Progenitor cell of endocrine pancreas (in vitro differentiated cells): Measurements from ENCODE around the gene MPP1. TPM values are rescaled to one million over a fixed set of nuclear protein-coding genes. Genes with fewer than 3 reads are reported as not detected.

Experiments
- DNase-seq: peaks from one replicate; pipeline ENCODE4 v3.0.0; 2021; ENCODE audit warnings: low spot score; ENCODE audit not compliant: unreplicated experiment
- H3K27ac Mint-ChIP-seq: 2 replicates; pipeline ENCODE4 v1.8.0; 2021; ENCODE audit warnings: mild to moderate bottlenecking, moderate library complexity, mixed read lengths
- H3K27me3 Mint-ChIP-seq: 2 replicates; pipeline ENCODE4 v1.8.0; 2021; ENCODE audit warnings: mixed read lengths
- H3K36me3 Mint-ChIP-seq: 2 replicates; pipeline ENCODE4 v1.8.0; 2022; ENCODE audit warnings: mixed read lengths; ENCODE audit not compliant: insufficient read depth
- H3K4me1 Mint-ChIP-seq: 2 replicates; pipeline ENCODE4 v1.8.0; 2021; ENCODE audit warnings: low read depth, mixed read lengths
- H3K4me3 Mint-ChIP-seq: 2 replicates; pipeline ENCODE4 v1.8.0; 2021; ENCODE audit warnings: low read depth, mild to moderate bottlenecking, moderate library complexity, mixed read lengths
- H3K9me3 Mint-ChIP-seq: 2 replicates; pipeline ENCODE4 v1.8.0; 2021; ENCODE audit warnings: low read depth, mixed read lengths
- total RNA-seq: library from RNA; stranded (reverse); gene quantifications from 2 replicates; pipeline ENCODE4 v1.2.1, GENCODE V29; 2021
- TF ChIP-seq, protein P1 (sequence below): fragments of 200-600 bp; sonication (generic); IDR thresholded peaks from one replicate; pipeline ENCODE4 v1.5.0; 2021; ENCODE audit warnings: antibody characterized with exemption, mild to moderate bottlenecking; ENCODE audit not compliant: unreplicated experiment

MPP1 gene
- total RNA-seq, 1 donor from 2014 or later: 4.9 TPM

DNA sequence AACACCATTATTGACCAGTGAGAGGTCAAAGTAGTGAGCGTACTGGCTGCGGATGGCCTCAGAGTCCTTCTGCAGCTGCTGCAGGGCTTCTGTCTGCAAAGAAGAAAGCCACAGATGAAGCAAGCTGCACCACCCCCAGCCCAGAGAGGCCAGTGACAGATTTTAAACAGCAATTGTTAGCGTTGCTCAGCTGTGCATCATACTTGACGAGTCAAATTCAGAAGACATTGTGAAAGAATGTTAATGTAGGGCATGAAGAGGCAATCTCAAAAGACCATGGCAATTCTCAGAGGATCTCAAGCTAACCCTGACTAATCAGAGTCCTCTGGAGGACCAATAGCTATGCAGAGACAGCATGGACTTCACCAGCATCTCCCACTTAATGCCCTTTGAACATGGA lies 26.0 kb downstream of the MPP1 start:
- Mint-ChIP-seq H3K4me1 (no peaks in the 10 kb centered on the region), H3K27me3 (no peaks in the 10 kb centered on the region), H3K36me3 (peaks cover 16% of the 10 kb centered on the region), H3K4me3 (no peak overlapping the region), H3K27ac (no peak overlapping the region), H3K9me3 (peaks cover 20% of the 10 kb centered on the region)
- DNase-seq: no peak
- TF ChIP-seq, protein P1, sequence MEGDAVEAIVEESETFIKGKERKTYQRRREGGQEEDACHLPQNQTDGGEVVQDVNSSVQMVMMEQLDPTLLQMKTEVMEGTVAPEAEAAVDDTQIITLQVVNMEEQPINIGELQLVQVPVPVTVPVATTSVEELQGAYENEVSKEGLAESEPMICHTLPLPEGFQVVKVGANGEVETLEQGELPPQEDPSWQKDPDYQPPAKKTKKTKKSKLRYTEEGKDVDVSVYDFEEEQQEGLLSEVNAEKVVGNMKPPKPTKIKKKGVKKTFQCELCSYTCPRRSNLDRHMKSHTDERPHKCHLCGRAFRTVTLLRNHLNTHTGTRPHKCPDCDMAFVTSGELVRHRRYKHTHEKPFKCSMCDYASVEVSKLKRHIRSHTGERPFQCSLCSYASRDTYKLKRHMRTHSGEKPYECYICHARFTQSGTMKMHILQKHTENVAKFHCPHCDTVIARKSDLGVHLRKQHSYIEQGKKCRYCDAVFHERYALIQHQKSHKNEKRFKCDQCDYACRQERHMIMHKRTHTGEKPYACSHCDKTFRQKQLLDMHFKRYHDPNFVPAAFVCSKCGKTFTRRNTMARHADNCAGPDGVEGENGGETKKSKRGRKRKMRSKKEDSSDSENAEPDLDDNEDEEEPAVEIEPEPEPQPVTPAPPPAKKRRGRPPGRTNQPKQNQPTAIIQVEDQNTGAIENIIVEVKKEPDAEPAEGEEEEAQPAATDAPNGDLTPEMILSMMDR: no peak

DNA sequence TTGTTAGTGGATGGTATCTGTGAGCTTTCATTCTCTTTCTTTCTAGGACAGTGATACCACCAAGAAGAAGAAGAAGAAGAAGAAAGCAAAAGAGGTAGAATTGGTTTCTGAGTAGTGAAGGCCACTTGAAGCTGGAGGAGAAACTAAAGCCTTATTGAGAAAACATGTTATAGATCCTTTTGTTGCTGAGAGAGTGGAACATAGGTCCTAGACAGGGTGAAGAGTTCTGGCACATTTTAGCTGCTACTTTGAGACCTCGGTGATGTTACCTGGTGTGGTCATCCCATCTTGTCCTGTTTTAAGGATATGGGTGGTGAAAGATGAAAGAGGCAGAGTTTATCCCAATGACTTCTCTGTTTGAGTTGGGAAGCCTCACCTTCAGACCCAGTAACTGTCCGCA lies 28.5 kb downstream of the MPP1 start:
- Mint-ChIP-seq H3K36me3 (peaks cover 28% of the 10 kb centered on the region), H3K4me1 (no peaks in the 10 kb centered on the region), H3K4me3 (no peak overlapping the region), H3K9me3 (peaks cover 25% of the 10 kb centered on the region), H3K27me3 (no peaks in the 10 kb centered on the region), H3K27ac (no peak overlapping the region)
- no peak for DNase-seq
- TF ChIP-seq, protein P1: no peak

DNA sequence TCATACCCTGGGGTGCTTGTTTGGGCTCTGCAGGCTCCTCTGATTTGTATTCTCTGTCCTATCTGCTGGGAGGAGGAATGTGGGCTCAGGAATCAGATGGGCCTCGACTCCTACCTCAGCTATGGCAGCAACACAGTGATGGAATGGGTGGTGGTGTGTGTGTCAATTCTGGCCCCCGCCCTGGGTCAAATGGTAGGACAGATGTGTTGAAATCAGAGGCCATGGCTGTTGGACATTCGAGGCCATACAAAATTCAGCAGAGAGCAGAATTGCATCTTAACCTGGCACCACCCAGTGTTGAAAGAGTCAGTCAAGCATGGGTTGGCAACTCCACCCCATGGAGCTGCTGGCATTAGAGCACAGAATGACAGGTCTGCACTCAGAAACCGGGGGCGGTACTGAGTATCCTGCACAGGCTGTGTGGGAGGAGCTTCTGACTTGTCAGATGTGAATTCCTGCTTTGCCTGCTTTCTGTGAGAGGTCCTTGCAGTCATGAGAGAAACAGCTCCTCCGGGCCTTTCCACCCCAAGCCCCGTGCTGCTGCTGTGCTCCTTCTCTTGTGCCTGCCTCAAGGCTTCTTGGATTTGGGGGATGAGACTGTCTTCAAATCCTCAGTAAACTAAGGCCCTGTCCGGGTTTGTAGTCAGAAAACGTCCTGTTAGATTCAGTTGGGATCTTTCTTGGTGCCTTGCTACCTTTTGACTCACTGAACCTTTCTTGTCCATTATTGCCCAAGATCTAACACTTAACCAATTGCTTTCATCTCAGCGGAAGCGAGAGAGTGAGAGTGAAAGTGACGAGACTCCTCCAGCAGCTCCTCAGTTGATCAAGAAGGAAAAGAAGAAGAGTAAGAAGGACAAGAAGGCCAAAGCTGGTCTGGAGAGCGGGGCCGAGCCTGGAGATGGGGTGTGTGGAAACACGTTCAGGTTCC lies 29.6 kb downstream of the MPP1 start:
- Mint-ChIP-seq H3K27me3 (no peaks in the 10 kb centered on the region), H3K4me1 (no peaks in the 10 kb centered on the region), H3K36me3 (peaks cover 36% of the 10 kb centered on the region), H3K9me3 (peaks cover 31% of the 10 kb centered on the region), H3K27ac (no peak overlapping the region), H3K4me3 (no peak overlapping the region)
- TF ChIP-seq, protein P1: no peak
- no peak for DNase-seq

DNA sequence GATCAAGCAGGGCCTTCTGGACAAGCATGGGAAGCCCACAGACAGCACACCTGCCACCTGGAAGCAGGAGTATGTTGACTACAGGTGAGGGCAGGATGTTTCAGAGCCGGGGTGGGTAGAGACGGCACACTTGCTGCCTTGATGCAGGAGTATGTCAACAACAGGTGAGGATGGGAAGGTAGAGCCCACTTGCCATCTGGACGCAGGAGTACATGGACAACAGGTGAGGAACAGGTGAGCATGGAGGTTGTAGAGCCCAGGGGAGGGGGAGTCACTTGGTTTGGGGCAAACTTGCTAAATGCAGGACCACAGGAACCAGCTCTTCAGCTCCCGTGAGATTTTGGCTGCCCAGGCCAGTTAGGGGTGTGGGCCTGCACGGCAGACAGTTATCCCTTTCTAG lies 30.7 kb downstream of the MPP1 start:
- H3K4me1 Mint-ChIP-seq: no peaks in the 10 kb centered on the region
- DNase-seq: no peak
- H3K4me3 Mint-ChIP-seq: no peak overlapping the region
- H3K9me3 Mint-ChIP-seq: peaks cover 33% of the 10 kb centered on the region
- H3K27ac Mint-ChIP-seq: no peak overlapping the region
- peaks cover 39% of the 10 kb centered on the region for H3K36me3 Mint-ChIP-seq
- TF ChIP-seq, protein P1: no peak
- H3K27me3 Mint-ChIP-seq: no peaks in the 10 kb centered on the region

DNA sequence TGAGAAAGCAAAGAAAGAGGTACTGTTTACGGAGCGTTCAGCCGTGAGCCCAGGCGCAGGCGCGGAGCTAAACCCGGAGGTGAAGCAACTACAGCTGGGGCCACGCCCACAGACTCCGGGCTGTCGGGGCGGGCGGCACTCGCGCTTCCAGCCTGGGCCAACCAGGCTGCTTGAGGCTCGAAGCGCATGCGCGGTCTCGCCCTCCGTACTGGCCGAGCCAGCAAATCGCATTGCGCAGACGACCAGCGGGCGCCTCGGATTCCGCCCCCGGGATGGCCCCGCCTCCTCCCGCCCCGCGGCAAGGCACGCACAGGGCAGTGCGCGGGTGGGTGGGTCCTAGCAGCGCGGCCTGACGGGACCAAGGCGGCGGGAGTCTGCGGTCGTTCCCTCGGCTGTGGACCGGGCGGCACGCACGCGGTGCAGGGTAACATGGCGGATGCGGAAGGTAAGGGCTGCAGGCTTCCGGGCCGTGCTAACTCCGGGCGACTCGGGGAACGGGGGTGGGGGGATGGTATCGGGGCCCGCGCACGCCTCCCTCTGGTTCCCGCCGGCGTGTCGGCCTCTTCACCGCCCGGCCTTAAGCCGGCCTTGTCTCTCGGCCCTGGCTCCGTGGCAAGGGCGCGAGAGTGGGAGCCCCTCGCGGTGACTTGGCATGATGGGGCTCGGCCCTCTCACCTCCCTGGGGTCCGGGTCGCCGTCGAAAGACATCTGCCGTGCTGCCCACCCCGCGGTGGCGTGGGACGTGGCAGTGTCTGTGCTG lies 42.6 kb downstream of the MPP1 start, which contains the start of gene DKC1:
Gene DKC1, plus strand, starts transcription at position 328 of the 760 bp plus-strand sequence. Its CDS starts 102 bp downstream, at position 430.
- Mint-ChIP-seq H3K27me3 (no peaks in the 10 kb centered on the region), H3K36me3 (peaks cover 5% of the 10 kb centered on the region), H3K9me3 (peaks cover 7% of the 10 kb centered on the region), H3K27ac (peak within 1 kb of the TSS; percentile 97), H3K4me3 (peak within 1 kb of the TSS; percentile 85), H3K4me1 (peaks cover 4% of the 10 kb centered on the region)
- TF ChIP-seq, protein P1: no peak
- peak; percentile 87 for DNase-seq
